GM18508 (cell line): ENCODE results near the gene TTC27.
"Not testable (repeated sequence)": the region's sequence is repeated elsewhere in the genome, so short reads cannot be mapped to it uniquely, and the experiment has no call there.

Source experiments
- ATAC-seq: cut with Tn5 transposase; IDR thresholded peaks from one replicate; pipeline ENCODE4 v1.9.1; 2021; ENCODE audit warnings: moderate number of reproducible peaks; ENCODE audit not compliant: insufficient read depth, unreplicated experiment

Gene TTC27

GRCh38 chr2:32841931-32842898 is 214.4 kb downstream of the TTC27 start:
- ATAC-seq, result no peak

- no peak for ATAC-seq
Observed at GRCh38 chr2:32843699-32844098, 215.8 kb downstream of the TTC27 start.

GRCh38 chr2:32844253-32844652 is 216.4 kb downstream of the TTC27 start:
- no peak for ATAC-seq

- not testable (repeated sequence) for ATAC-seq
Observed at GRCh38 chr2:32846274-32846673, 218.4 kb downstream of the TTC27 start.

- no peak for ATAC-seq
Observed at GRCh38 chr2:32847734-32848133, 219.9 kb downstream of the TTC27 start.

GRCh38 chr2:32849456-32850194 is 221.8 kb downstream of the TTC27 start:
- no peak for ATAC-seq

GRCh38 chr2:32851777-32852439 is 224.1 kb downstream of the TTC27 start:
- no peak for ATAC-seq

- ATAC-seq, result no peak
Observed at GRCh38 chr2:32852856-32853255, 225.0 kb downstream of the TTC27 start.

GRCh38 chr2:32856891-32857290 is 229.0 kb downstream of the TTC27 start:
- no peak for ATAC-seq

GRCh38 chr2:32858713-32859112 is 230.9 kb downstream of the TTC27 start:
- ATAC-seq, result no peak

GRCh38 chr2:32860385-32860784 is 232.5 kb downstream of the TTC27 start:
- ATAC-seq, result no peak

GRCh38 chr2:32862269-32863055 is 234.6 kb downstream of the TTC27 start:
- ATAC-seq, result no peak

GRCh38 chr2:32863326-32863725 is 235.5 kb downstream of the TTC27 start:
- ATAC-seq, result no peak

GRCh38 chr2:32863803-32864202 is 236.0 kb downstream of the TTC27 start:
- ATAC-seq, result no peak

- no peak for ATAC-seq
Observed at GRCh38 chr2:32864334-32865111, 236.7 kb downstream of the TTC27 start.

- no peak for ATAC-seq
Observed at GRCh38 chr2:32865399-32866068, 237.7 kb downstream of the TTC27 start.

GRCh38 chr2:32866462-32866861 is 238.6 kb downstream of the TTC27 start:
- ATAC-seq, result not testable (repeated sequence)
